GM23338 (cell line): ENCODE measurements around the gene WBP2. TPM values are rescaled to one million over a fixed set of nuclear protein-coding genes. Genes with fewer than 3 reads are reported as not detected.

ENCODE experiments used
- ATAC-seq: fragments of 200-7000 bp; cut with Tn5 transposase; 3 replicates; pipeline ENCODE4 v1.9.1; 2020
- DNase-seq: peaks from one replicate; pipeline ENCODE4 v3.0.0-alpha.2; 2015; ENCODE audit warnings: low spot score
- H2AFZ ChIP-seq: fragments of 200-600 bp; sonication (generic); 2 replicates; pipeline ENCODE4 v1.8.0; 2016; ENCODE audit warnings: antibody characterized with exemption, mild to moderate bottlenecking, moderate library complexity
- H3F3A ChIP-seq: fragments of 200-600 bp; sonication (generic); replicated peaks from 2 replicates; pipeline ENCODE4 v1.8.0; 2017; ENCODE audit warnings: antibody characterized with exemption, mixed run types, low read depth
- H3K27ac ChIP-seq: fragments of 200-600 bp; sonication (generic); 2 replicates; pipeline ENCODE4 v1.6.1; 2016; ENCODE audit warnings: low read depth
- H3K27me3 ChIP-seq: fragments of 200-600 bp; sonication (generic); 2 replicates; pipeline ENCODE4 v1.8.0; 2016; ENCODE audit warnings: mild to moderate bottlenecking, mixed run types, moderate library complexity; ENCODE audit not compliant: insufficient read depth
- H3K36me3 ChIP-seq: fragments of 200-600 bp; sonication (generic); 2 replicates; pipeline ENCODE4 v1.8.0; 2016; ENCODE audit warnings: mild to moderate bottlenecking; ENCODE audit not compliant: insufficient read depth
- H3K4me1 ChIP-seq: fragments of 200-600 bp; sonication (generic); 2 replicates; pipeline ENCODE4 v1.8.0; 2016; ENCODE audit warnings: mild to moderate bottlenecking, moderate library complexity; ENCODE audit not compliant: insufficient read depth
- H3K4me2 ChIP-seq: fragments of 200-600 bp; sonication (generic); 2 replicates; pipeline ENCODE4 v1.7.1; 2017; ENCODE audit warnings: mixed run types
- H3K4me3 ChIP-seq: fragments of 200-600 bp; sonication (generic); 2 replicates; pipeline ENCODE4 v1.6.1; 2016; ENCODE audit warnings: mixed run types
- H3K79me2 ChIP-seq: fragments of 200-600 bp; sonication (generic); replicated peaks from 2 replicates; pipeline ENCODE4 v1.8.0; 2017; ENCODE audit warnings: mild to moderate bottlenecking; ENCODE audit not compliant: insufficient read depth
- H3K9me2 ChIP-seq: fragments of 200-600 bp; sonication (generic); 2 replicates; pipeline ENCODE4 v1.8.0; 2017; ENCODE audit not compliant: insufficient read depth
- H4K20me1 ChIP-seq: fragments of 200-600 bp; sonication (generic); replicated peaks from 2 replicates; pipeline ENCODE4 v1.8.0; 2017; ENCODE audit warnings: mild to moderate bottlenecking; ENCODE audit not compliant: insufficient read depth
- H3K27ac Mint-ChIP-seq: 2 replicates; pipeline ENCODE4 v1.8.0; 2020; ENCODE audit warnings: inconsistent platforms, mild to moderate bottlenecking, moderate library complexity, mixed read lengths
- H3K27me3 Mint-ChIP-seq: 3 replicates; pipeline ENCODE4 v1.8.0; 2022; ENCODE audit warnings: low read depth, mild to moderate bottlenecking, moderate library complexity, mixed read lengths, inconsistent platforms; ENCODE audit not compliant: insufficient read depth, poor library complexity
- H3K36me3 Mint-ChIP-seq: 3 replicates; pipeline ENCODE4 v1.8.0; 2021; ENCODE audit warnings: low read depth, mild to moderate bottlenecking, inconsistent platforms, moderate library complexity, mixed read lengths
- H3K4me1 Mint-ChIP-seq: 3 replicates; pipeline ENCODE4 v1.8.0; 2020; ENCODE audit warnings: mild to moderate bottlenecking, inconsistent platforms, mixed read lengths
- H3K4me3 Mint-ChIP-seq: 3 replicates; pipeline ENCODE4 v1.8.0; 2021; ENCODE audit warnings: moderate library complexity, mild to moderate bottlenecking, inconsistent platforms, mixed read lengths
- H3K9me3 Mint-ChIP-seq: 3 replicates; pipeline ENCODE4 v1.8.0; 2020; ENCODE audit warnings: moderate library complexity, mild to moderate bottlenecking, inconsistent platforms, mixed read lengths
- CREB1 ChIP-seq: fragments of 250-450 bp; sonication (Bioruptor Pico); IDR thresholded peaks from 2 replicates; pipeline ENCODE4 v1.5.0; 2020; ENCODE audit warnings: low read depth, mild to moderate bottlenecking, moderate library complexity
- CTCF ChIP-seq, 2 experiments: fragments of 200-600 bp in 1 of 2; sonication (generic) in 1 of 2; conservative IDR thresholded peaks; 2 replicates each; pipeline versions ENCODE4 v1.5.1 to v1.6.1; 2016 to 2017; ENCODE audit warnings: antibody characterized with exemption in 2 of 2, low read depth in 2 of 2, mild to moderate bottlenecking in 2 of 2, moderate library complexity in 1 of 2
- POLR2AphosphoS5 ChIP-seq: IDR thresholded peaks from 2 replicates; pipeline ENCODE4 v1.6.1; 2016; ENCODE audit warnings: antibody characterized with exemption, low read depth
- ZNF114 ChIP-seq: fragments of 250-450 bp; sonication (Bioruptor Pico); IDR thresholded peaks from 2 replicates; pipeline ENCODE4 v1.5.0; 2020; ENCODE audit warnings: mild to moderate bottlenecking, moderate library complexity
- ZNF462 ChIP-seq: fragments of 250-450 bp; sonication (Bioruptor Pico); IDR thresholded peaks from 2 replicates; pipeline ENCODE4 v1.5.0; 2020; ENCODE audit warnings: mild to moderate bottlenecking, moderate library complexity
- polyA plus RNA-seq: library from polyadenylated mRNA; unstranded; fragments of >200 nt; fragmentation: Nextera tagmentation; extraction: Ambion mirVana; gene quantifications from 2 replicates; pipeline ENCODE4 v1.2.1, GENCODE V29; 2016
- total RNA-seq: library from RNA; depleted of rRNA; stranded (reverse); fragments of >200 nt; shearing (Covaris generic); gene quantifications from 2 replicates; pipeline ENCODE4 v1.2.3, GENCODE V29; 2014
- TF ChIP-seq, protein P1 (sequence below): IDR thresholded peaks from one replicate; pipeline ENCODE4 v1.6.1; 2018; ENCODE audit warnings: antibody characterized with exemption; ENCODE audit not compliant: unreplicated experiment

The WBP2 gene
- total and polyA plus RNA-seq, 2 experiments from 2014 or later = 36.2 to 63.5 TPM

DNA sequence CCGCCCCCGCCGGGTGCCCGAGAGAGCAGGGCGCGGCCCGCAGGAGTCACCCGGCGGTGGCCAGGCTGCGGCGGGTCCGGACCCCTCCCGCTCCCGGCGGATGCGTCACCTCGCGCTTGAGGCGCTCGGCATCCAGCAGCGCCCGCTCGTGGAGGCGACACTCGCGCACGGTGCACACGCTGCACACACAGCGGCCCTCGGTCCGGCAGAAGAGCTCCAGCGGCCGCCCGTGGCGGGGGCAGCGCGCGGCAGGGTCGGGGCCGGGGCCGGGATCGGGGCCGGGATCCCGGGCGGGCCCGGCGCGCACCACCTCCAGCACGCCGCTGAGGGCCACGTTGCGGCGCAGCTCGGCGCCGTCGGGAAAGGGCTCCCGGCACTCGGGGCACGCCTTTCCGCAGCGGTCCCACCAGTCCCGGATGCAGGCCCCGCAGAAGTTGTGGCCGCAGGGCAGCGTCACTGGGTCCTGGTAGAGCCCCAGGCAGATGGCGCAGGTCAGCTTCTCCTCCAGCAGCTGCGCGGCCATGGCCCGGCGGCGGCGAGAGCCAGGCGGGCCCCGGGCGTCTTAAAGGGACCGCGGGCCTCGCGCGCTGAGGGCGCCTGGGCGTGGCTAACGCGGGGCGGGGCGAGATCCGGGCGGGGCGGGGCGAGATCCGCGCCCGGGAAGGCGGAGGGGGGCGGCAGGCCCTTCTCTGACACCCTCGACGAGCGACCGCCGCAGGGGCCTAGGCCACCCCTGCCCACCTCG lies 41.5 kb upstream of the WBP2 start, which contains the start of gene TRIM65:
TRIM65 (minus strand) TSS at position 537 of the 745 bp plus-strand sequence; CDS start at position 523, 14 bp downstream.
- no peaks in the 10 kb centered on the region; the same call in 1 of the 2 replicates for H4K20me1 ChIP-seq
- H3K9me3 Mint-ChIP-seq = no peaks in the 10 kb centered on the region
- no peaks in the 10 kb centered on the region for H3K9me2 ChIP-seq
- H3K4me3 Mint-ChIP-seq = peak within 1 kb of the TSS; percentile 83
- H3K27me3 ChIP-seq = no peaks in the 10 kb centered on the region
- peaks cover 10% of the 10 kb centered on the region for H3K27me3 Mint-ChIP-seq
- peak within 1 kb of the TSS; percentile 81 for H3K27ac ChIP-seq
- no peak for TF ChIP-seq ZNF114 (CRISPR knock-in tag)
- peak; percentile 91 for TF ChIP-seq POLR2AphosphoS5
- peak; percentile 24; the same call in 1 of the 2 replicates for TF ChIP-seq CREB1 (CRISPR knock-in tag)
- DNase-seq (peak; percentile 83), ATAC-seq (peak; percentile 64)
- peaks cover 18% of the 10 kb centered on the region; the same call in 1 of the 2 replicates for H3K4me1 ChIP-seq
- peak within 1 kb of the TSS; percentile 92 for H3K4me2 ChIP-seq
- H3K36me3 ChIP-seq = peaks cover 9% of the 10 kb centered on the region; the same call in 1 of the 2 replicates
- H3K27ac Mint-ChIP-seq = peak within 1 kb of the TSS; percentile 81
- H3K36me3 Mint-ChIP-seq = peaks cover 40% of the 10 kb centered on the region
- peaks cover 26% of the 10 kb centered on the region for H3K4me1 Mint-ChIP-seq
- peaks cover 28% of the 10 kb centered on the region for H3F3A ChIP-seq
- H3K79me2 ChIP-seq = peaks cover 18% of the 10 kb centered on the region
- H3K4me3 ChIP-seq = peak within 1 kb of the TSS; percentile 78
- no peak within 1 kb of the TSS for H2AFZ ChIP-seq

DNA sequence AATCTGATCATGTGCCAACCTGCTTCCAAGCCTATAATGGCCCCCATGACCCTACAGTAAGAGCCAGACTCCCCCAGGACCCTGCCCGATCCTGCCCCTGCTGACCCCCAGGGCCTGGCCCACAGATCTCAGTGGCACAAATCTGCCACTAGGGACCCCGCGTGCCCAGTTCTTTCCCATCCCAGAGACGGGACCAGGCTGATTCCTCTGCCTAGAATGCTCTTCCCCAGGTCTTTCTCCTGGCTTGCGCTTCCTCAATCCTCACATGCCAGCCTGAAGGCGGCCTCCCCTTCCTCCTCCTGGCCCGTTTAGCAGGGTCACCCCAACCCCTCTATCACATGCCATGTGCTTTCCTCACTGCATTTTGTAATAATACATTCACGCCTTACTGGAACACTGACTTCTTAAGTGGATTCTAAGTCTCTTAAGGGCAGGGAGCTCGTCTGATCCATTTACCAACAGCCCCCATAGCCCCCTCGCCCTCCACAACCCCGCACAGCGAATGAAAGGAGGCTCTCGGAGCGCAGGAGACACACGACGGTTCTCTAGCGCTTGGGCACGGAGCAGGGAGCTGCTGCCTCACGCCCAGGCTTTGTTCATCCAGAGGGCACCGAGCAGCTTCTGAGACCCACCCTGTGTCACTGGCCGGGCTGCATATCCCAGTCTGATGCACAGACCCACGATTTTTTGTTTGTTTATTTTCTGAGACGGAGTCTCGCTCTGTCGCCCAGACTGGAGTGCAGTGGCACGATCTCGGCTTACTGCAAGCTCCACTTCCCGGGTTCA lies 40.4 kb upstream of the WBP2 start:
- no peak overlapping the region for H2AFZ ChIP-seq
- H3F3A ChIP-seq = peaks cover 24% of the 10 kb centered on the region
- no peaks in the 10 kb centered on the region for H3K9me2 ChIP-seq
- peaks cover 9% of the 10 kb centered on the region; the same call in 1 of the 2 replicates for H3K36me3 ChIP-seq
- peaks cover 18% of the 10 kb centered on the region for H3K79me2 ChIP-seq
- H3K4me1 ChIP-seq = peaks cover 18% of the 10 kb centered on the region; the same call in 1 of the 2 replicates
- H3K27me3 ChIP-seq = no peaks in the 10 kb centered on the region
- no peaks in the 10 kb centered on the region for H3K9me3 Mint-ChIP-seq
- peak overlapping the region; percentile 92 for H3K4me2 ChIP-seq
- H3K36me3 Mint-ChIP-seq = peaks cover 37% of the 10 kb centered on the region
- ATAC-seq (peak; percentile 47), DNase-seq (peak; percentile 83)
- no peak overlapping the region for H3K27ac ChIP-seq
- H3K4me3 ChIP-seq = peak overlapping the region; percentile 78
- H3K27me3 Mint-ChIP-seq = peaks cover 13% of the 10 kb centered on the region
- no peaks in the 10 kb centered on the region; the same call in 1 of the 2 replicates for H4K20me1 ChIP-seq
- peak overlapping the region; percentile 83 for H3K4me3 Mint-ChIP-seq
- H3K4me1 Mint-ChIP-seq = peaks cover 26% of the 10 kb centered on the region
- peak overlapping the region; percentile 80 for H3K27ac Mint-ChIP-seq
- TF ChIP-seq ZNF114 (CRISPR knock-in tag) (no peak), CTCF (conservative IDR thresholded peaks at IDR 0.05; ENCODE audit: low read depth in 2 of 2) (peak; percentile 40 to 48; a peak in 3 of 4 replicates), ZNF462 (CRISPR knock-in tag) (no peak)
- TF ChIP-seq, protein P1, sequence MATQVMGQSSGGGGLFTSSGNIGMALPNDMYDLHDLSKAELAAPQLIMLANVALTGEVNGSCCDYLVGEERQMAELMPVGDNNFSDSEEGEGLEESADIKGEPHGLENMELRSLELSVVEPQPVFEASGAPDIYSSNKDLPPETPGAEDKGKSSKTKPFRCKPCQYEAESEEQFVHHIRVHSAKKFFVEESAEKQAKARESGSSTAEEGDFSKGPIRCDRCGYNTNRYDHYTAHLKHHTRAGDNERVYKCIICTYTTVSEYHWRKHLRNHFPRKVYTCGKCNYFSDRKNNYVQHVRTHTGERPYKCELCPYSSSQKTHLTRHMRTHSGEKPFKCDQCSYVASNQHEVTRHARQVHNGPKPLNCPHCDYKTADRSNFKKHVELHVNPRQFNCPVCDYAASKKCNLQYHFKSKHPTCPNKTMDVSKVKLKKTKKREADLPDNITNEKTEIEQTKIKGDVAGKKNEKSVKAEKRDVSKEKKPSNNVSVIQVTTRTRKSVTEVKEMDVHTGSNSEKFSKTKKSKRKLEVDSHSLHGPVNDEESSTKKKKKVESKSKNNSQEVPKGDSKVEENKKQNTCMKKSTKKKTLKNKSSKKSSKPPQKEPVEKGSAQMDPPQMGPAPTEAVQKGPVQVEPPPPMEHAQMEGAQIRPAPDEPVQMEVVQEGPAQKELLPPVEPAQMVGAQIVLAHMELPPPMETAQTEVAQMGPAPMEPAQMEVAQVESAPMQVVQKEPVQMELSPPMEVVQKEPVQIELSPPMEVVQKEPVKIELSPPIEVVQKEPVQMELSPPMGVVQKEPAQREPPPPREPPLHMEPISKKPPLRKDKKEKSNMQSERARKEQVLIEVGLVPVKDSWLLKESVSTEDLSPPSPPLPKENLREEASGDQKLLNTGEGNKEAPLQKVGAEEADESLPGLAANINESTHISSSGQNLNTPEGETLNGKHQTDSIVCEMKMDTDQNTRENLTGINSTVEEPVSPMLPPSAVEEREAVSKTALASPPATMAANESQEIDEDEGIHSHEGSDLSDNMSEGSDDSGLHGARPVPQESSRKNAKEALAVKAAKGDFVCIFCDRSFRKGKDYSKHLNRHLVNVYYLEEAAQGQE = no peak
